Urothelium cell line (cell line): ENCODE results near the gene INPP1.

ENCODE experiments used
- DNase-seq: peaks from one replicate; pipeline ENCODE4 v3.0.0; 2011; ENCODE audit warnings: low spot score, mixed read lengths
- FAIRE-seq: peaks from 2 replicates; lab custom pipeline; 2011; peaks lifted over from hg19 to GRCh38; lab: Jason Lieb, UNC

Gene INPP1

DNA sequence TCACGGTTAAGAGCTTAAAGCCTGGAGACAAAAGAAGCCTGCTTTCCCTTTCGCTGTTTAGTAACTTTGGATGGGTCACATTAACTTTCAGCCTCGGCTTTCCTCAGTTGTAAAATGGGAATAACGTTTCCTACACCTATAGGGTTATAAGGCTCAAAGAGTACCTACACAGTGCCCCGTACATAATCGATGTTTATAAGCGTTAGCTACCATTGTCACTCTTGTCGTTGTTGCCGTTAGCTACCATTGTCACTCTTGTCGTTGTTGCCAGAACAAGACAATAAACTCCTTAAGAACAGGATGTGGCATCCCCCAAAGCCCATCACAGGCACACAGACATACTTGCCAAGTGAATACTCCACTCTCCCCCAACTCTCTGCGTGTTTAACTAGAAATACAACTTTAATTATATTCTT lies 63.9 kb downstream of the INPP1 start:
- no peak for DNase-seq
- no peak for FAIRE-seq

DNA sequence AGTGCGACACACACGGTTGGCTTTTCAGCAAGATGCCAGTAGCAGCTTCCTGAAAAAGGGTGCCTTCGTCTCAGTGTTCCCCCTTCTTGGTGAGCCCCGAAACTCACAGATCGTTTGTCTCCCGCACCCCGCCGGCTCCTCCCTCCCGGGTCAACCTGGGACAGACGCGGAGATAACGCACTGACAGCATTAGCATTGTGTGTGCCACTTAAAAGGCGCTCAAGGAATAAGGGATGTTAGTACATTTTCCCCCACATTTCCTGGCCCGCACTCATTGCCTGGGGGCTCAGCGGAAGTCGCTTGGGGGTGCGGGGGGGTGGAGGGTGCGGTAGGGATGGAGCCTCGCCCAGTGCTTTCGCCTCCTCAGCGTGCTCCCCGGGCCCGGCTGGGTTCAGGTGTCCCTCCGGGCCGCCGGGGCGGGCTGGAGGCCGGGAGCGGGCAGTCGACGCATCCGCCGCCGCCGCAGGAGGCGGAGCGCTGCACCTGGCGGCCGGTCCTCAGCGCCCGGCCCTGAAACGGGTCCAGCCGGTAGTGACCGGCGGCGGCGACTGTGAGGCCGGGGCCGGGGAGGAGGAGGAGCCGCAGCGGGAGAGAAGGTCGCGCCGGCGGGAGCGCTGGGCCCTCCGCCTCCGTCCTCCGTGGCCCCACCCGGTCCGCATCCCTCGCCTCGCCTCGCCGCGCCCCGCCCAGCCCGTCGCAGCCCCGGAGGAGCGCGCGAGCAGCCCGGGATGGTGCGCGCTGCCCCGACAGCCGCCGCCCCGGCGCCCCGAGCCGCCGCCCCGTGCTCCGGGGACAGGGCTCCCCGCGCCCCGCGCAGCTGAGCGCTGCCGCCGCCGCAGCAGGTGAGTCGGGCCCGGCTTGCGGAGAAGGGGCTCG lies 64.5 kb downstream of the INPP1 start, which contains the start of gene MFSD6:
Gene MFSD6, plus strand, starts transcription at position 694 of the 876 bp plus-strand sequence. CDS start 27,675 bp downstream, outside the sequence.
- FAIRE-seq: no peak

DNA sequence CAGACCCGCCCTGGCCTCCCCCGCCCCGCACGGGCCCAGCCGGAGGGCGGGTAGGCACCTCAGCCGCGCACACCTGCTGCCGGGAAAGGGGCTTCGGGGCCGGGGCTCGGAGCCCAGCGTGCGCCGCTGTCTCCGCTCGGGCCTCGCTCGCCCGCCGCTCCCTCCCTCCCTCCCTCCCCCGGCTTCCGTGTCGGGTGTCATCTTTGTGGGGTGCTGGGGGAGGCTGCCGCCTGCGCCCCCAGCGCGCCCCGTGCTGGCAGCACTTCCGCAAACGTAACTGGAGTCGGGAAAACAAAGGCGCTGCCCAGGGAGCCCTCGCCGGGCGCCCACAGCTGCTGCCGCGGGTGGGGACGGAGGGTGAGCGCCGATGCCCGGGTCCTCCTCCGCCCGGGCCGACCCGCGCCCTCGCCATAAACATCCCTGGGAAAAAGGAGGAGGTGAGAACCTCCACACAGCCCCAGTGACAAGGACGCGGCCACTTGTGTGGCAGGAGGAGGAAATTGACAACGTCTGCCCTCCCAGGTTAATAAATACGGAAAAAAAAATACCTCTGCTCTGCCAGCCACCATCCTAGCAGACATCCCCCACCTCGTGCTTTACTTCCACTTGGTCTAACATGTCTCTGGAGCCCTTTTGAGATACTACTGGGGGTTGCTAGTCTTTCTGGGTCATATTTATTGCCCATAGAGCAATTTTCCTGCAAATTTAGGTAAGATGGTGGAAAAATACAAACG lies 65.3 kb downstream of the INPP1 start:
- FAIRE-seq (no peak), DNase-seq (peak; percentile 63)

More for the DNA sequence above, 64.5 kb downstream of the INPP1 start, which contains the start of gene MFSD6:
- peak; percentile 63 for DNase-seq

GRCh38 chr2:190409616-190410015 lies 66.2 kb downstream of the INPP1 start:
- DNase-seq (no peak), FAIRE-seq (no peak)

DNA sequence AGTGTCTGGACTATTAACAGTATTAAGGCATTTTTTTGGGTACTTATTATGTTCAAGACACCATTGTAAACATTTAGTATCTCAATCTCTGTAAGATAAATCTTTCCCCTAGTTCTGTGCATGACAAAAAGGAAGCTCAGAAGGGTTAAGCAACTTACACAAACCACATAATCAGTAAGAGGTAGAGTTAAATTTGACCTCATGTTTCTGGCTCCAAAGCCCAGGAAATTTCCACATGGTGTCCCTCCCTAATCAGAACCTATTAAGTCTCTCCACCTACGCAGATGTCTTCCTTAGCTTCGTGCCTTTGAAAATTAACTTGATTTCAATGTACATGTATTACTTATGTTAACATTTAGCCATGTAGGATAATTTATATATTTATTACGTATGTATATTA lies 66.8 kb downstream of the INPP1 start:
- DNase-seq (no peak), FAIRE-seq (no peak)

GRCh38 chr2:190412966-190413365 lies 69.6 kb downstream of the INPP1 start:
- DNase-seq (no peak), FAIRE-seq (no peak)

DNA sequence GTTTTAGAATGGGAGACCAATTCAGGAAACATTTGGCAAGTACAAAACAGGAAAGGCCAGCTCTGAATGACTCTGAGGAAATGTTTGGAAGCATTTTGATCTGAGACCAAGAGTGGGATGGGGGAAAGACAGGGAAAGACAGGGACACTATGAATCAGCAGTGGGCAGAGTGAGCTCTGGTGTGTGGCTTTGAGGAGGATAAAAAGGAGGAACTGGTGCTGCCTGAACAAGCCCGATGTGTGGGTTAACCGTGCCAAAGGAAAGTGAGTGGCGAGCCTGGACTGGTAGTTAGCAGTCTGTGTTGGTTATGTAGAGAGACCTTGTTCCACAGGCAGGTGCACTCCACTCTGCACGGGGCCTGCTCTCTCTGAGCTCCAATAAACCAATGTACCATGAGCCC lies 70.0 kb downstream of the INPP1 start:
- FAIRE-seq (no peak), DNase-seq (no peak)

GRCh38 chr2:190415251-190415650 lies 71.9 kb downstream of the INPP1 start:
- FAIRE-seq: no peak
- DNase-seq: no peak

GRCh38 chr2:190415794-190416775 lies 72.7 kb downstream of the INPP1 start:
- DNase-seq: no peak
- FAIRE-seq: no peak

DNA sequence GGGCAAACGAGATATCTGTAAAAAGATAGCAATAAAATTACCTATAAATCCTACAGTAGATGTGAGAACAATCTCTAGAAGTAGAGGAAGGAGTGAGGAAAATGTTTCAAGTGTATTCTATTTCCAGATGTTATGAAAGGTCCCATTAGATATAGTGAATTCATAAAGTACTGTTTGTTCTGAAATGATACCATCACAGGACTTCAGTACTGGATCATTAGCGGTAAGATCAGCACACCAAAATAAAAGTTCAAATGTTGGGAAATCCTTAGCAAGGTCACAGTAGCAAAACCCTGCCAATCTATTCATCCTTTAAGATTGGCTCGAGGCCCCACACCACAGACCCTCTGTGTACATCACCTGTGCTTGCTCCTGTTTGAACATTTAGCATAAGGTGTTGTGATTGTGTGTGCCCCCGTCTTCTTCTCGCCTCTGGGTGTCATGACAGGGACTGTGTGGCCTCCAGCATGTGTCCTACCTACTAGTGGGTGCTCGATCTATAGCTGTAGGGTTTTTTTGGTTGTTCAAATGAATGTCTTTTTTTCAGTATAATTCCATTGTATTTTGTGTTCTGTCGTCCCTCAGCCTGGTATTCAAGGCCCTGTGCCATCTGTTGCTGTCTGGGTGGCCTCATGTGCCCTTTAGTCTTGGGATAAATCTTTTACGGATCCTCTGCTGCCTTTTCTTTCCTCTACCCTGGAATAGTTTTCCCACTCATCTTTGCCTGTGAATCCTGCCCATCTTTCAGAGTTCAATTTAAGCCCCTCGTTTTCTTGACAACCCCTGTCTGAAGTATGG lies 73.9 kb downstream of the INPP1 start:
- no peak for FAIRE-seq
- DNase-seq: no peak

- no peak for DNase-seq
- no peak for FAIRE-seq
Measured at GRCh38 chr2:190418727-190419126, 75.3 kb downstream of the INPP1 start.

DNA sequence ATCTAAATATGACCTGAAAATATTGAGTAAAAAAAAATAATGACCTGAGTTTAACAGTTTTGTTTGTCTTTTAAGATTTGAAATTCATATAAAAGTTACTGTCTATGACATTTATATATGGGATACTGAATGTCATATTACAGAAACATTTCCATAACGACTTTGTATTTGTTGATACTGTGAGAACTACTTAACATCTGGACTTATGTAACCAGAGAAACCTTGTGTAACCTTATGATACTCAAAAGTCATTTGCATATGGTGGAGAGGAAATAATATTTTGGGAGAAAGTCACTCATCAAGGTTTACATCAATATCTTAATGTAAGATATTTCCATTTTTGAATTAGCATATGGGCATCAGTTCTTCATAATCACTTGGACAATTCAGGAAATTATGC lies 77.4 kb downstream of the INPP1 start:
- FAIRE-seq (no peak), DNase-seq (no peak)
